Measurements from ENCODE around the gene TACR1.

DNA sequence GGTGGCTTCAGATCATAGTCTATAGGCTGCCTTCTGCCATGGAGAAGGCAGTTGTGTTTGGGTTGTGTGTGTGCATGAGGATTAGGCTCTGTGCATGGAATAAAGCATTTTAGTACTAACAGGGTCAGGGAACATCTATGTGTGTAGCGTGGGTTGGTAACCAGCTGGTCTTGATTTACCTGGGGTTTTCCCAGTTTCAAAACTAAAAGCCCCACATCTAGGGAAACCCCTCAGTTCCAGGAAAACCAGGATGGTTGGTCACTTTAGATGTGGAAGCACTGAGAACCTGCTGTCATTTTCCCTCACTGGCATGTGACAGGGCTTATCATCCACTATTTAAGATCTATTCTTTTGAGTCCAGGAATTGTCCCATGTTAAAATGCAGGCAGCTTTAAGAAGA, 124.6 kb downstream of the TACR1 start:
- TF ChIP-seq TBL1XR1 (IDR thresholded peaks at IDR 0.05; ENCODE audit: borderline replicate concordance, low read length, partially characterized antibody) (no peak), FOSL2 (CRISPR knock-in tag; IDR thresholded peaks at IDR 0.05) (no peak), BRCA1 (CRISPR knock-in tag; IDR thresholded peaks at IDR 0.05) (no peak), SIN3A (IDR thresholded peaks at IDR 0.05; ENCODE audit: borderline replicate concordance, low read depth, low read length) (no peak), ZNF350 (CRISPR knock-in tag; IDR thresholded peaks at IDR 0.05; ENCODE audit: borderline replicate concordance, low read depth) (no peak), ZNF75D (CRISPR knock-in tag; IDR thresholded peaks at IDR 0.05; ENCODE audit: borderline replicate concordance) (no peak), GATAD2A (CRISPR knock-in tag; IDR thresholded peaks at IDR 0.05) (no peak), MED1 (CRISPR knock-in tag; IDR thresholded peaks at IDR 0.05) (no peak)
- TF ChIP-seq, protein P1, sequence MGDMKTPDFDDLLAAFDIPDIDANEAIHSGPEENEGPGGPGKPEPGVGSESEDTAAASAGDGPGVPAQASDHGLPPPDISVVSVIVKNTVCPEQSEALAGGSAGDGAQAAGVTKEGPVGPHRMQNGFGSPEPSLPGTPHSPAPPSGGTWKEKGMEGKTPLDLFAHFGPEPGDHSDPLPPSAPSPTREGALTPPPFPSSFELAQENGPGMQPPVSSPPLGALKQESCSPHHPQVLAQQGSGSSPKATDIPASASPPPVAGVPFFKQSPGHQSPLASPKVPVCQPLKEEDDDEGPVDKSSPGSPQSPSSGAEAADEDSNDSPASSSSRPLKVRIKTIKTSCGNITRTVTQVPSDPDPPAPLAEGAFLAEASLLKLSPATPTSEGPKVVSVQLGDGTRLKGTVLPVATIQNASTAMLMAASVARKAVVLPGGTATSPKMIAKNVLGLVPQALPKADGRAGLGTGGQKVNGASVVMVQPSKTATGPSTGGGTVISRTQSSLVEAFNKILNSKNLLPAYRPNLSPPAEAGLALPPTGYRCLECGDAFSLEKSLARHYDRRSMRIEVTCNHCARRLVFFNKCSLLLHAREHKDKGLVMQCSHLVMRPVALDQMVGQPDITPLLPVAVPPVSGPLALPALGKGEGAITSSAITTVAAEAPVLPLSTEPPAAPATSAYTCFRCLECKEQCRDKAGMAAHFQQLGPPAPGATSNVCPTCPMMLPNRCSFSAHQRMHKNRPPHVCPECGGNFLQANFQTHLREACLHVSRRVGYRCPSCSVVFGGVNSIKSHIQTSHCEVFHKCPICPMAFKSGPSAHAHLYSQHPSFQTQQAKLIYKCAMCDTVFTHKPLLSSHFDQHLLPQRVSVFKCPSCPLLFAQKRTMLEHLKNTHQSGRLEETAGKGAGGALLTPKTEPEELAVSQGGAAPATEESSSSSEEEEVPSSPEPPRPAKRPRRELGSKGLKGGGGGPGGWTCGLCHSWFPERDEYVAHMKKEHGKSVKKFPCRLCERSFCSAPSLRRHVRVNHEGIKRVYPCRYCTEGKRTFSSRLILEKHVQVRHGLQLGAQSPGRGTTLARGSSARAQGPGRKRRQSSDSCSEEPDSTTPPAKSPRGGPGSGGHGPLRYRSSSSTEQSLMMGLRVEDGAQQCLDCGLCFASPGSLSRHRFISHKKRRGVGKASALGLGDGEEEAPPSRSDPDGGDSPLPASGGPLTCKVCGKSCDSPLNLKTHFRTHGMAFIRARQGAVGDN (CRISPR knock-in tag; IDR thresholded peaks at IDR 0.05), result no peak
- TF ChIP-seq, protein P2, sequence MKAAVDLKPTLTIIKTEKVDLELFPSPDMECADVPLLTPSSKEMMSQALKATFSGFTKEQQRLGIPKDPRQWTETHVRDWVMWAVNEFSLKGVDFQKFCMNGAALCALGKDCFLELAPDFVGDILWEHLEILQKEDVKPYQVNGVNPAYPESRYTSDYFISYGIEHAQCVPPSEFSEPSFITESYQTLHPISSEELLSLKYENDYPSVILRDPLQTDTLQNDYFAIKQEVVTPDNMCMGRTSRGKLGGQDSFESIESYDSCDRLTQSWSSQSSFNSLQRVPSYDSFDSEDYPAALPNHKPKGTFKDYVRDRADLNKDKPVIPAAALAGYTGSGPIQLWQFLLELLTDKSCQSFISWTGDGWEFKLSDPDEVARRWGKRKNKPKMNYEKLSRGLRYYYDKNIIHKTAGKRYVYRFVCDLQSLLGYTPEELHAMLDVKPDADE (CRISPR knock-in tag; IDR thresholded peaks at IDR 0.05), result no peak
- TF ChIP-seq, protein P3, sequence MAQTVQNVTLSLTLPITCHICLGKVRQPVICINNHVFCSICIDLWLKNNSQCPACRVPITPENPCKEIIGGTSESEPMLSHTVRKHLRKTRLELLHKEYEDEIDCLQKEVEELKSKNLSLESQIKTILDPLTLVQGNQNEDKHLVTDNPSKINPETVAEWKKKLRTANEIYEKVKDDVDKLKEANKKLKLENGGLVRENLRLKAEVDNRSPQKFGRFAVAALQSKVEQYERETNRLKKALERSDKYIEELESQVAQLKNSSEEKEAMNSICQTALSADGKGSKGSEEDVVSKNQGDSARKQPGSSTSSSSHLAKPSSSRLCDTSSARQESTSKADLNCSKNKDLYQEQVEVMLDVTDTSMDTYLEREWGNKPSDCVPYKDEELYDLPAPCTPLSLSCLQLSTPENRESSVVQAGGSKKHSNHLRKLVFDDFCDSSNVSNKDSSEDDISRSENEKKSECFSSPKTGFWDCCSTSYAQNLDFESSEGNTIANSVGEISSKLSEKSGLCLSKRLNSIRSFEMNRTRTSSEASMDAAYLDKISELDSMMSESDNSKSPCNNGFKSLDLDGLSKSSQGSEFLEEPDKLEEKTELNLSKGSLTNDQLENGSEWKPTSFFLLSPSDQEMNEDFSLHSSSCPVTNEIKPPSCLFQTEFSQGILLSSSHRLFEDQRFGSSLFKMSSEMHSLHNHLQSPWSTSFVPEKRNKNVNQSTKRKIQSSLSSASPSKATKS (CRISPR knock-in tag; IDR thresholded peaks at IDR 0.05), result no peak
- TF ChIP-seq, protein P4, sequence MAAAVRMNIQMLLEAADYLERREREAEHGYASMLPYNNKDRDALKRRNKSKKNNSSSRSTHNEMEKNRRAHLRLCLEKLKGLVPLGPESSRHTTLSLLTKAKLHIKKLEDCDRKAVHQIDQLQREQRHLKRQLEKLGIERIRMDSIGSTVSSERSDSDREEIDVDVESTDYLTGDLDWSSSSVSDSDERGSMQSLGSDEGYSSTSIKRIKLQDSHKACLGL (CRISPR knock-in tag; IDR thresholded peaks at IDR 0.05), result no peak
